Right atrium auricular region (tissue), 2 donors: ENCODE measurements around the gene PDE10A. TPM values are rescaled to one million over a fixed set of nuclear protein-coding genes. Genes with fewer than 3 reads are reported as not detected.
"Not testable (repeated sequence)": the region's sequence is repeated elsewhere in the genome, so short reads cannot be mapped to it uniquely, and the experiment has no call there.

Experiments
- DNase-seq: peaks from one replicate; pipeline ENCODE4 v3.0.0-alpha.2; 2019; ENCODE audit warnings: low spot score
- H3K27ac ChIP-seq, 2 donors: fragments of 200-600 bp; sonication (generic); 1 replicate in 1 of 2; 2 replicates in 1 of 2; pipeline ENCODE4 v1.5.1; 2016 to 2019
- H3K27me3 ChIP-seq, 2 donors: fragments of 200-600 bp; sonication (generic); one replicate each; pipeline versions ENCODE4 v1.5.1 to v1.6.0; 2017 to 2019
- H3K36me3 ChIP-seq: fragments of 200-600 bp; sonication (generic); one replicate; pipeline ENCODE4 v1.5.1; 2016
- H3K4me1 ChIP-seq, 2 donors: fragments of 200-600 bp; sonication (generic); one replicate each; pipeline versions ENCODE4 v1.5.1 to v1.6.0; 2017 to 2019
- H3K4me3 ChIP-seq, 2 donors: fragments of 200-600 bp; sonication (generic); 1 replicate in 1 of 2; 2 replicates in 1 of 2; pipeline ENCODE4 v1.5.1; 2017 to 2019; ENCODE audit warnings: mild to moderate bottlenecking in 1 of 2, moderate library complexity in 1 of 2
- H3K9me3 ChIP-seq, 2 donors: fragments of 200-600 bp; sonication (generic); one replicate each; pipeline ENCODE4 v1.5.1; 2019
- total RNA-seq, 2 donors: library from RNA; depleted of rRNA; stranded (reverse); fragments of >200 nt; gene quantifications; one replicate each; pipeline ENCODE4 v1.1.0, GENCODE V29; 2016
- TF ChIP-seq, protein P1 (sequence below), 2 donors: fragments of 200-600 bp; sonication (generic); IDR thresholded peaks; one replicate each; pipeline ENCODE4 v1.5.1; 2019; ENCODE audit warnings: antibody characterized with exemption in 2 of 2

PDE10A gene
- total RNA-seq, 2 donors from 2014 or later, result 3.6 to 4.3 TPM

DNA sequence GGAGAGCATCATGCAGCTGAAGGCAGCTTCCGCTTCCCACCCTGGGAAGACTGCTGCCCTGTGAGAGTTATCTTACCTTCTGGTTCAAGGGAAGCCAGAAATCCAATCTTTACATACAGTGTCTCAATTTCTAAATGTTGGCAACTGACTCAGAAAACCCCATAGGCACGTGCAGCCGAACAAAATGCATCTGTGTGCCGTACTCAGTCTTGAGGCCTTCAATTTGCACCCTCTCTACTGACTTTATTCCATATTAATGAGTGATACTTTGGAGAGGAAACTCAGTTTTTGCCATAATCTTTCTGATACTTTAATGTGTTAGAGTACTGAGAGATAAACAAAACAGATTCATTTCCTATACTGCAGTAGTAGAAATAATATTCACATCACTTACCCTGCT, 181.1 kb downstream of the PDE10A start:
- no peaks in the 10 kb centered on the region for H3K36me3 ChIP-seq
- H3K27me3 ChIP-seq, result no peaks in the 10 kb centered on the region
- no peaks in the 10 kb centered on the region for H3K9me3 ChIP-seq
- no peak overlapping the region for H3K27ac ChIP-seq
- TF ChIP-seq, protein P1, sequence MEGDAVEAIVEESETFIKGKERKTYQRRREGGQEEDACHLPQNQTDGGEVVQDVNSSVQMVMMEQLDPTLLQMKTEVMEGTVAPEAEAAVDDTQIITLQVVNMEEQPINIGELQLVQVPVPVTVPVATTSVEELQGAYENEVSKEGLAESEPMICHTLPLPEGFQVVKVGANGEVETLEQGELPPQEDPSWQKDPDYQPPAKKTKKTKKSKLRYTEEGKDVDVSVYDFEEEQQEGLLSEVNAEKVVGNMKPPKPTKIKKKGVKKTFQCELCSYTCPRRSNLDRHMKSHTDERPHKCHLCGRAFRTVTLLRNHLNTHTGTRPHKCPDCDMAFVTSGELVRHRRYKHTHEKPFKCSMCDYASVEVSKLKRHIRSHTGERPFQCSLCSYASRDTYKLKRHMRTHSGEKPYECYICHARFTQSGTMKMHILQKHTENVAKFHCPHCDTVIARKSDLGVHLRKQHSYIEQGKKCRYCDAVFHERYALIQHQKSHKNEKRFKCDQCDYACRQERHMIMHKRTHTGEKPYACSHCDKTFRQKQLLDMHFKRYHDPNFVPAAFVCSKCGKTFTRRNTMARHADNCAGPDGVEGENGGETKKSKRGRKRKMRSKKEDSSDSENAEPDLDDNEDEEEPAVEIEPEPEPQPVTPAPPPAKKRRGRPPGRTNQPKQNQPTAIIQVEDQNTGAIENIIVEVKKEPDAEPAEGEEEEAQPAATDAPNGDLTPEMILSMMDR (IDR thresholded peaks at IDR 0.05), result no peak
- no peaks in the 10 kb centered on the region for H3K4me1 ChIP-seq
- DNase-seq, result no peak
- H3K4me3 ChIP-seq, result no peak overlapping the region

DNA sequence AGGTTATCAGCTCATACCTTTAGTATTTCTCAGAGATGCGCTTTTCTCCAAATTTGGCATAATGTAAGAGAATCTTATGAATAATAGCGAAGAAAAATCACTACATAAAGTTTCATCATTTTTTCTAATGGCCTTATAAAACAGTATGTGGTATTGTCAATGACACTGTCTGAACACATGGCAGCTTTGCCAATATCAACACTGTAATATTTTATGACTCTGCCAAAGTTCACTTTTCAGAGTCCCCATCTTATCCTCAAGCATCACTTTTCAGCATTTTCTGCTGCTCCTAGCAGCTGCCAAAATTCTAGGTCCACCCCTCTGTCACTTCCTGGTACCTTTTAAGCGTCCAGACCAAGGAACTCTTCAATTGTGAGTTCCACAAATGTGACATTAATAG, 182.1 kb downstream of the PDE10A start:
- Histone ChIP-seq H3K4me1 (no peaks in the 10 kb centered on the region), H3K4me3 (no peak overlapping the region), H3K36me3 (no peaks in the 10 kb centered on the region), H3K9me3 (no peaks in the 10 kb centered on the region), H3K27me3 (no peaks in the 10 kb centered on the region), H3K27ac (no peak overlapping the region)
- TF ChIP-seq, protein P1 (IDR thresholded peaks at IDR 0.05), result no peak
- no peak for DNase-seq

DNA sequence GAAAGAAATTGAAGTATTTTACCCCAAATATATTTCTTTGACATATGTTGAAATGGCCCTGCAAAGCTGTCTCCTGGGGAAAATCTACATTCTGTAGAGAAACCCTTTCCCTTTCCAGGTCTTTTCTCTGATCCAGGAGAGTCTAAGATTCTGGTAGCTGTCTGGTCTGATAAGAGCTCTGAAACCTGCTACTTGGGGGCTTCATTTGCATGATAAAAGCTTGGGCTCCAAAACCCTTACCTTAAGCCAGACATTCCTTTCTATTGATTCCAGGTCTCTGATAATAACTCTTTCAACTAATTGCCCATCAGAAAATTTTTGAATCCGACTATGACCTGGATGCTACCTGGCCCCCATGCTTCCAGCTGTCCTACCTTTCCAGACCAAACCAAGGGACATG, 184.5 kb downstream of the PDE10A start:
- Histone ChIP-seq H3K9me3 (no peaks in the 10 kb centered on the region), H3K4me1 (no peaks in the 10 kb centered on the region), H3K4me3 (no peak overlapping the region), H3K27ac (no peak overlapping the region), H3K27me3 (no peaks in the 10 kb centered on the region), H3K36me3 (no peaks in the 10 kb centered on the region)
- DNase-seq, result no peak
- TF ChIP-seq, protein P1 (IDR thresholded peaks at IDR 0.05), result no peak

DNA sequence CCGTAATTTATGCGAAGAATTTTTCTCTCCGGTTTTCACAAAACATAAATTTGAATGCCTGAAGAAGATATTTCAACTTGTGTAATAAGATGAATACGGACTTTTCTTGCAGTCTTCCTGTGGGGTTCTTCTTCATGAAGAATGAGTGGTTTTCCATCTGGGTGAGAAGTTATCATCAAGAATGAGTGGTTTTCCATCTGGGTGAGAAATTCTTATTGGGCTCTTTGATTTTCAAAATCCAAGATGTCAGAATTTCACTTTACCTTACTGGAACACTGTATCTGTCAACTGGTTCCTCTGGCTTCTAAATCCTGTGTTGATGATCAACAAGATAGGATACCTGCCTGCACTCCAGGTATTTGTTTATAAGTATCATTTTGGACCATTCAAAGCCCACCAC, 193.6 kb downstream of the PDE10A start:
- Histone ChIP-seq H3K36me3 (no peaks in the 10 kb centered on the region), H3K27ac (no peak overlapping the region), H3K4me3 (no peak overlapping the region), H3K4me1 (no peaks in the 10 kb centered on the region), H3K27me3 (no peaks in the 10 kb centered on the region), H3K9me3 (peaks cover 0 to 9% of the 10 kb centered on the region in 2 donors)
- TF ChIP-seq, protein P1 (IDR thresholded peaks at IDR 0.05), result no peak
- DNase-seq, result no peak

DNA sequence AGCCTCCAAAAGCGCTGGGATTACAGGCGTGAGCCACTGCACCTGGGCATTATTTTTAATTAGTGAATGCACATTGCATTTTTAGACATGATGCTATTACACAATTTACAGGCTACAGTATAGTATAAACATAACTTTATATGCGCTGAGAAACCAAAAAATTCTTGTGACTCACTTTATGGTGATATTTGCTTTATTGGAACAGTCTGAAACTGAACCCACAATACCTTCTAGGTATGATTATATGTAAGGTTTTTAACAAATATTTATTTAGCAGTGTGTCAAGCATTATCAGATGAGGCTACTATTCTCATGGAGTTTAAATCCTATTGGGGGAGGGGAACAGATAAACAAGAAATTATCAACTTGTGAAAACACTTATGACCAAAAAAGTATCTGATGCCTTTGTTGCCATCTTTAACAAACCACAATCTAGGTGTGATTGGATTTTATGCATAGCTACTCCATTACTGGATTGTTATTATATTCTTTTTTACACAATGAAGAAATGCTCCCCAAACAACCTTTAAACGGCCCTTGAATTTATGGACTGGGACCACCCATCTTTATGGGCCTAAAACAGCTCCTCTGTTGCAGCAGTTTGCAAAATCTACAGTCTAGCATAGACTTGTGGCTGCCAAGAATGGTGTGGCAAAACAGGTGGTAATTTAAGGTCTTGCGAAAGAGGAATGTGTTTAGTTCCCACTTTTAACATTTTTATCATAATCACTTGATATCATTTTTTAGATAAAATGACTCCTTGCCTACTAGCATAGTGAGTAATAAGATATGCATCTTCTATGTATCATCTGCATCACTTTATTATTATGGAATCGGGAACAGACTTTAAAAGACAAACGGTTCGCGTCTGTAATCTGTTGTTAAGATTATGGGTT, 194.5 kb downstream of the PDE10A start:
- TF ChIP-seq, protein P1 (IDR thresholded peaks at IDR 0.05), result no peak
- no peak for DNase-seq
- H3K27ac ChIP-seq, result no peak overlapping the region
- no peaks in the 10 kb centered on the region for H3K4me1 ChIP-seq
- no peaks in the 10 kb centered on the region for H3K36me3 ChIP-seq
- peaks cover 0 to 18% of the 10 kb centered on the region in 2 donors for H3K9me3 ChIP-seq
- no peak overlapping the region for H3K4me3 ChIP-seq
- no peaks in the 10 kb centered on the region for H3K27me3 ChIP-seq

DNA sequence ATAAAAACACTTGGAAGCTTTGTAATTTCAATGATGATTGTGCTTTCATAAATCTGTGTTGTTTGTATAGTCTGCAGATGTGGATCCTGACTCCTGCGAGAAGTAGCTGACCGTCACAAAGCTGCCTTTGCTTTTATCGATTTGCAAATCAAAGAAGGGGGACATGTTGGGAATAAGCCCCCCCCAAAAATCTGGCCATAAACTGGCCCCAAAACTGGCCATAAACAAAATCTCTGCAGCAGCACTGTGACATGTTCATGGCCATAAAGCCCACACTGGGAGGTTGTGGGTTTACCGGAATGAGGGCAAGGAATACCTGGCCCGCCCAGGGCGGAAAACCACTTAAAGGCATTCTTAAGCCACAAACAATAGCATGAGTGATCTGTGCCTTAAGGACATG, 199.5 kb downstream of the PDE10A start:
- peaks cover 0 to 26% of the 10 kb centered on the region in 2 donors for H3K9me3 ChIP-seq
- H3K27ac ChIP-seq, H3K4me3 ChIP-seq, H3K4me1 ChIP-seq, H3K27me3 ChIP-seq, H3K36me3 ChIP-seq, DNase-seq: not testable (repeated sequence)

DNA sequence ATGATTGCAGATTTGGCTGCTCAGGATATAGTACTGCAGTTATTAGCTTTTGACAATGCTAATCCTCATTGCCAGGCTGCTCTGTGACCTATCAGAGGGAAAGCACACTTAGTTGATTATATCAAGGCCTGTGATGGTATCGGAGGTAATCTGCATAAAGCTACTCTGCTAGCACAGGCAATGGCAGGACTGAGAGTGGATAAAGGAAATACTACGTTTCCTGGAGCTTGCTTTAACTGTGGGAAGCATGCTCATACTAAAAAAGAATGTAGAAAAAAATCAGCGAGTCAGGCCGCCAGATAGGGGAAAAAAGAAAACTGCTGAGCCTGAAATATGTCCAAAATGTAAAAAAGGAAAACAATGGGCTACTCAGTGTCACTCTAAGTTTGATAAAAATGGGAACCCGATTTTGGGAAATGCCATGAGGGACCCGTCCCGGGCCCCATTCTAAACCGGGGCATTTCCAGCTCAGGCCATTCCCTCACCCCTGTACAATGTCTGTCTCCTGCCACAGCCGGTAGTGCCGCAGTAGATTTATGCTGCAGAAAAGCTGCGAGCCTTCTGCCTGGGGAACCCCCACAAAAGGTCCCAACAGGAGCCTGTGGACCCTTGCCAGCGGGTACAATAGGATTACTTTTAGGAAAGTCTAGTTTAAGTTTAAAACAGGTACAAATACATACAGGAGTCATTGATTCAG, 203.3 kb downstream of the PDE10A start:
- H3K27ac ChIP-seq, DNase-seq, H3K27me3 ChIP-seq, H3K4me3 ChIP-seq, H3K4me1 ChIP-seq, H3K36me3 ChIP-seq: not testable (repeated sequence)
- H3K9me3 ChIP-seq, result peaks cover 0 to 20% of the 10 kb centered on the region in 2 donors
